HFFc6 (cell line): ENCODE measurements around the gene ORC1. TPM values are rescaled to one million over a fixed set of nuclear protein-coding genes. Genes with fewer than 3 reads are reported as not detected.

ENCODE experiments used
- DNase-seq: peaks from one replicate; pipeline ENCODE4 v3.0.0-alpha.2; 2018
- H3K27ac Mint-ChIP-seq: 2 replicates; pipeline ENCODE4 v1.8.0; 2020; ENCODE audit warnings: mild to moderate bottlenecking, mixed read lengths
- H3K27me3 Mint-ChIP-seq: 2 replicates; pipeline ENCODE4 v1.8.0; 2021; ENCODE audit warnings: mild to moderate bottlenecking, moderate library complexity, mixed read lengths; ENCODE audit not compliant: insufficient read depth
- H3K36me3 Mint-ChIP-seq: 2 replicates; pipeline ENCODE4 v1.8.0; 2021; ENCODE audit warnings: low read depth, mixed read lengths
- H3K4me1 Mint-ChIP-seq: 2 replicates; pipeline ENCODE4 v1.8.0; 2020; ENCODE audit warnings: low read depth, mixed read lengths
- H3K4me3 Mint-ChIP-seq: 2 replicates; pipeline ENCODE4 v1.8.0; 2020; ENCODE audit warnings: mild to moderate bottlenecking, moderate library complexity, mixed read lengths
- H3K9me3 Mint-ChIP-seq: 2 replicates; pipeline ENCODE4 v1.8.0; 2020; ENCODE audit warnings: mild to moderate bottlenecking, mixed read lengths
- total RNA-seq, 6 experiments: library from RNA; stranded (reverse); fragmentation: NEBNext Ultra II Directional; extraction: Animal tissue kit (Norgen Biotek cat#: 25700); gene quantifications; 2 replicates in 1 of 6; 3 replicates in 5 of 6; pipeline ENCODE4 v1.2.3, GENCODE V29; 2021
- TF ChIP-seq, protein P1 (sequence below): fragments of 200-600 bp; sonication (generic); IDR thresholded peaks from 2 replicates; pipeline ENCODE4 v1.5.0; 2021; ENCODE audit warnings: antibody characterized with exemption, mild to moderate bottlenecking

ORC1 gene
- total RNA-seq, 6 experiments from 2014 or later = 3.1 to 8.3 (median 6.7) TPM

DNA sequence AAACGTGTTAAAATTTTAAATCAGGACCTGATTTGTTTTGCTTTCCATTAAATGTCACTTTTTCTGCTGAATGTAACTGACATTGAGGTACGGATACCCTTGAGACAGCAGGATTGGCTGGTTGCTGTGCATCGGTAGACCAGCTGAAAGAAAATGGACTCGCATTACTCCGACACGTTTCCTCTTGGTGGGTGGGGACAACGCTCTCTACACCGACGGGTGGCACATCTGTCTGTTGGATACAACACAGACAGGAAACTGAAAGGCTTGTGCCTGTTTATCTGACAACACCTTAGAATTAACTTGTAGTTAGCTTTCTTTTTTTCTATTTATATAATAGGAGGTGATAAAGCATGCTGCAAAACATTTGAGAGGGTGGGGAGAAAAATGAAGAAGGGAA is 19.5 kb upstream of the ORC1 start:
- H3K9me3 Mint-ChIP-seq = no peaks in the 10 kb centered on the region
- DNase-seq = no peak
- H3K27ac Mint-ChIP-seq = no peak overlapping the region; the same call in 1 of the 2 replicates
- H3K27me3 Mint-ChIP-seq = no peaks in the 10 kb centered on the region; the same call in 1 of the 2 replicates
- TF ChIP-seq, protein P1, sequence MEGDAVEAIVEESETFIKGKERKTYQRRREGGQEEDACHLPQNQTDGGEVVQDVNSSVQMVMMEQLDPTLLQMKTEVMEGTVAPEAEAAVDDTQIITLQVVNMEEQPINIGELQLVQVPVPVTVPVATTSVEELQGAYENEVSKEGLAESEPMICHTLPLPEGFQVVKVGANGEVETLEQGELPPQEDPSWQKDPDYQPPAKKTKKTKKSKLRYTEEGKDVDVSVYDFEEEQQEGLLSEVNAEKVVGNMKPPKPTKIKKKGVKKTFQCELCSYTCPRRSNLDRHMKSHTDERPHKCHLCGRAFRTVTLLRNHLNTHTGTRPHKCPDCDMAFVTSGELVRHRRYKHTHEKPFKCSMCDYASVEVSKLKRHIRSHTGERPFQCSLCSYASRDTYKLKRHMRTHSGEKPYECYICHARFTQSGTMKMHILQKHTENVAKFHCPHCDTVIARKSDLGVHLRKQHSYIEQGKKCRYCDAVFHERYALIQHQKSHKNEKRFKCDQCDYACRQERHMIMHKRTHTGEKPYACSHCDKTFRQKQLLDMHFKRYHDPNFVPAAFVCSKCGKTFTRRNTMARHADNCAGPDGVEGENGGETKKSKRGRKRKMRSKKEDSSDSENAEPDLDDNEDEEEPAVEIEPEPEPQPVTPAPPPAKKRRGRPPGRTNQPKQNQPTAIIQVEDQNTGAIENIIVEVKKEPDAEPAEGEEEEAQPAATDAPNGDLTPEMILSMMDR = no peak
- H3K4me1 Mint-ChIP-seq = peaks cover 39% of the 10 kb centered on the region
- no peak overlapping the region for H3K4me3 Mint-ChIP-seq
- H3K36me3 Mint-ChIP-seq = peaks cover 7% of the 10 kb centered on the region; the same call in 1 of the 2 replicates

DNA sequence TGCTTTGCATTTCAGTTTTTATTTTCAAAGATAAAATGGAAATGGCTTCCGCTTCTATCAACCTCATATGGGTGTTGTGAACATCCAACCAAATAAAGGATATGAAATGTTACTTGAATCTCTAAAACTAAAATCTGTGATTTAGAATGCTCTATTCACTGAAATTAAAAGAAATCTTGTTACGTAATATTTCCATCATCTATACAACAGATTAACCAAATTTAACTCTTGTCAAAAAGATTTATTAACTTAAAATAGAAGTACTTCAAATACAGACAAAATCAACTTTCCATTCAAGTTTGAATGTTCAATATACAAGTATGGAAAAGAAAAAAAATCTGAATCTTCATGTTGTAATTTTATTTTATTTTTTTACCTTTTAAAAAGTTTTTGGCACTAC is 18.8 kb upstream of the ORC1 start:
- H3K4me1 Mint-ChIP-seq = peaks cover 39% of the 10 kb centered on the region
- peaks cover 8% of the 10 kb centered on the region for H3K36me3 Mint-ChIP-seq
- no peak overlapping the region for H3K27ac Mint-ChIP-seq
- no peak for DNase-seq
- no peaks in the 10 kb centered on the region for H3K9me3 Mint-ChIP-seq
- no peaks in the 10 kb centered on the region; the same call in 1 of the 2 replicates for H3K27me3 Mint-ChIP-seq
- TF ChIP-seq, protein P1 = no peak
- no peak overlapping the region for H3K4me3 Mint-ChIP-seq

DNA sequence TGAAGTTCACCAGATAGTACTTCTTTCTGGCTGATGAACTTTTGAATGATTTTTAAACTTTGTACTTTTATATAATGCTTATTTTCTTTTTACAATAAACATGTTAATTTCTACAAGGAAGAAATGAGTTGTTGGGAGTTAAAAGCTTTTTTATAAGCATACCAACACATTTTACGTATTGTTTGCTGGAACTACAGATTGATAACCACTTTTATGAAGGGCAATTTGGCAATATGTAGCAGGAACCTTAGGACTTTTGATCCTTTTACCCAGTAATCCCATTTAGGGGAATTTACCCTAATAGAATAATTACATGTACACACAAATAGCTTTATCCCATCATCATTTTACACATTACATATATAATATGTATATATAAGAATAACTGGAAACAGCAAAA is 16.5 kb upstream of the ORC1 start:
- TF ChIP-seq, protein P1 = no peak
- no peak for DNase-seq
- Mint-ChIP-seq H3K9me3 (no peaks in the 10 kb centered on the region), H3K36me3 (peaks cover 22% of the 10 kb centered on the region), H3K4me3 (no peak overlapping the region), H3K4me1 (peaks cover 21% of the 10 kb centered on the region), H3K27ac (no peak overlapping the region), H3K27me3 (no peaks in the 10 kb centered on the region; the same call in 1 of the 2 replicates)

DNA sequence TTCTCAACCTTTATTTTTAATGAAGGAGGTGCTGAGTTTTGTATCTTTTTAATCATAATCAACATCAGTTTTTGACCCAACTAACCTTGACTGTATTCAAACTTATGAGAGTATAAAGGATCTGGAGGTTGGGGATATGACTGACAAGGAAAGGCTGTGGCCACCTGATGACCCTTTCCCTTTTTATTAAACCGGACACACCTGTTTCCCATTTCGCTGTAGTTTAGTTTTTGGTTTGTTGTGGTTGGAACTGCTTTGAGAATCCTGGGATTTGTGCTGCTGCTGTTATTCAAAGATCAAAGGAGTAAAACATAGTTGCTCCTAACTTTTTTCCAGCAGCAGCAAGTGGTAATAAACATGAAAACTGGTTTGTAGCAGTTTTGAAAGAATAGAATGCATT is 12.6 kb upstream of the ORC1 start:
- no peaks in the 10 kb centered on the region for H3K9me3 Mint-ChIP-seq
- DNase-seq = no peak
- no peak overlapping the region for H3K4me3 Mint-ChIP-seq
- TF ChIP-seq, protein P1 = no peak
- H3K4me1 Mint-ChIP-seq = no peaks in the 10 kb centered on the region
- H3K27me3 Mint-ChIP-seq = no peaks in the 10 kb centered on the region; the same call in 1 of the 2 replicates
- H3K36me3 Mint-ChIP-seq = peaks cover 31% of the 10 kb centered on the region
- no peak overlapping the region for H3K27ac Mint-ChIP-seq

DNA sequence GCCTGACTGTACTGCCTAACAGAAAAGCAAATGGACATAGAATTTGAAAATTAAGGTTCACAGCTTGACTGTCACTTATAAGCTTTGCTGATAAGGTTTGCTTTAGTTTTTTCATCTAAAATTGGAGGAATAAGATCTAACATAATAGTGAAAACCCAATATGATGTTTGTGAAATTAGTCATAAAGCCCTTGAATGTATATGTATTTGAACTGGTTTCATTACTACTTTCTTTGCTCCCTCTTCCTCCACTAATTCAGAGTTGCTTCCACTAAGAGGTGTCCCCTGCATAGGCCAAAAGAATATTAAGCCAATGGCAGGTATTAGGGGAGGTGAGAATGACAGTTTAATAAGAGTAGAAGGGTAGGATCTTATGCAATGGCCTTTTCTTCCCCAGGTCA is 10.7 kb upstream of the ORC1 start:
- no peak overlapping the region for H3K27ac Mint-ChIP-seq
- no peak overlapping the region for H3K4me3 Mint-ChIP-seq
- TF ChIP-seq, protein P1 = no peak
- no peaks in the 10 kb centered on the region; the same call in 1 of the 2 replicates for H3K27me3 Mint-ChIP-seq
- no peaks in the 10 kb centered on the region for H3K9me3 Mint-ChIP-seq
- peaks cover 37% of the 10 kb centered on the region for H3K36me3 Mint-ChIP-seq
- no peak for DNase-seq
- H3K4me1 Mint-ChIP-seq = no peaks in the 10 kb centered on the region
